NT2/D1 (cell line): Measurements from ENCODE around the gene MRTFB.

ENCODE experiments used
- DNase-seq: peaks from one replicate; pipeline ENCODE4 v3.0.0-alpha.2; 2011; ENCODE audit warnings: low read depth, low spot score
- H3K27me3 ChIP-seq: 2 replicates; pipeline ENCODE4 v1.6.0; 2011; ENCODE audit warnings: mild to moderate bottlenecking; ENCODE audit not compliant: insufficient read length, insufficient read depth
- H3K36me3 ChIP-seq: 2 replicates; pipeline ENCODE4 v1.6.1; 2011; ENCODE audit warnings: mild to moderate bottlenecking, low read length, mixed read lengths; ENCODE audit not compliant: insufficient read depth, insufficient read length
- H3K4me1 ChIP-seq: 2 replicates; pipeline ENCODE4 v1.5.1; 2011; ENCODE audit not compliant: insufficient read depth, insufficient read length
- H3K4me3 ChIP-seq: 2 replicates; pipeline ENCODE4 v1.5.1; 2011; ENCODE audit warnings: low read depth; ENCODE audit not compliant: insufficient read length
- H3K9ac ChIP-seq: 2 replicates; pipeline ENCODE4 v1.6.0; 2011; ENCODE audit warnings: low read depth; ENCODE audit not compliant: insufficient read length
- H3K9me3 ChIP-seq: 2 replicates; pipeline ENCODE4 v1.5.1; 2011; ENCODE audit warnings: mild to moderate bottlenecking, low read length; ENCODE audit not compliant: insufficient read depth
- SUZ12 ChIP-seq: IDR thresholded peaks from 2 replicates; pipeline ENCODE4 v1.6.1; 2011; ENCODE audit not compliant: insufficient read length, insufficient read depth; ENCODE audit errors: extremely low read depth
- YY1 ChIP-seq: IDR thresholded peaks from 2 replicates; pipeline ENCODE4 v1.6.1; 2011; ENCODE audit not compliant: insufficient read length, insufficient read depth
- ZNF274 ChIP-seq: IDR thresholded peaks from 2 replicates; pipeline ENCODE4 v1.6.1; 2011; ENCODE audit warnings: mild to moderate bottlenecking, low read depth, low read length

The MRTFB gene

GRCh38 chr16:14050291-14051027 is 20.7 kb upstream of the MRTFB start:
- no peak overlapping the region for H3K4me3 ChIP-seq
- peaks cover 1% of the 10 kb centered on the region; the same call in 1 of the 2 replicates for H3K9me3 ChIP-seq
- no peaks in the 10 kb centered on the region for H3K27me3 ChIP-seq
- H3K9ac ChIP-seq: no peak overlapping the region
- DNase-seq: peak; percentile 74
- no peaks in the 10 kb centered on the region for H3K4me1 ChIP-seq
- no peak for TF ChIP-seq SUZ12
- no peak for TF ChIP-seq ZNF274
- no peak for TF ChIP-seq YY1
- no peaks in the 10 kb centered on the region for H3K36me3 ChIP-seq

DNA sequence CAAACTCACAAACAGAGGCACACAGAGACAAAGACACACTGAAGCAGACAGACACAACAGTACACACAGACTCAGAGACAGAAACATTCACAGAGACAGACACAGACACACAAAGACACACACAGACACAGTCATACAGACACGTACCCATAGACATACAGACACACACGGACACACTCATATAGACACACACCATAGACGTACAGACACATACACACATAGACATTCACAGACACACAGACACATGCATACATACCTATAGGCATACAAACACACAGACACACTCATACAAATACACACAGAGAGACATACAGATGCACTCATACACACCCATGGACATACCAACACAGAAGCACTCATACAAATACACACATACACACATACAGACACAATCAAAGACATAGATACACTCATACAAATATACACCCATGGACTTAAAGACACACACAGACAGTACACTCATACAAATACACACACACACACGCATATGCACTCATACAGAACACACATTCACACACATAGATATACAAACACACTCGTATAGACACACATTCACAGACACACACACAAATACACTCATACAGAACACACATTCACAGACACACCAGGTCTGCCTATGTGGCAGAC is 19.9 kb upstream of the MRTFB start:
- Histone ChIP-seq H3K4me3 (no peak overlapping the region), H3K36me3 (no peaks in the 10 kb centered on the region), H3K27me3 (no peaks in the 10 kb centered on the region), H3K9ac (no peak overlapping the region), H3K9me3 (peaks cover 6% of the 10 kb centered on the region), H3K4me1 (no peaks in the 10 kb centered on the region)
- no peak for DNase-seq
- TF ChIP-seq SUZ12 (no peak), ZNF274 (no peak), YY1 (no peak)

DNA sequence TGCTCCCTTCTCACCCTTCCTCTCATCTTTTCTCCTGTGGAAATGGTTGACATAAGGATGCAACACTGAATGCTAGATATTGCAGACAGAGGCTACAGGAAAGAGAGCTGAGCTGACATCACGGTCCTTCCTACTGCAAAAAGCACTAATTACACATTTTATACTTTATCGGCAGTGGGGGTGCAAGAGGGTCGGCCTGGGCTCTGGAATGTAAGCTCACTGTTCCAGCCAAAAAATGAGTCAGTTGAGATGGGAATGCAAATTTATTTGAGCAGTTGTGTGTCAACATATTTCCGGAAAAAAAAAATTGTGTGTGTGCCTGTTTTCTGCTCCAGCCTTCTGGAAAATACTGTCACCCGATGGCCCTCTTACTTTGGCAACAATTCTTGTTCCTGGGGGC is 14.1 kb upstream of the MRTFB start:
- no peak for DNase-seq
- no peak for TF ChIP-seq ZNF274
- peaks cover 16% of the 10 kb centered on the region for H3K9me3 ChIP-seq
- H3K36me3 ChIP-seq: no peaks in the 10 kb centered on the region
- H3K4me3 ChIP-seq: no peak overlapping the region
- no peaks in the 10 kb centered on the region for H3K4me1 ChIP-seq
- no peaks in the 10 kb centered on the region for H3K27me3 ChIP-seq
- no peak overlapping the region for H3K9ac ChIP-seq

- H3K9me3 ChIP-seq: peaks cover 16% of the 10 kb centered on the region
- no peaks in the 10 kb centered on the region for H3K36me3 ChIP-seq
- no peaks in the 10 kb centered on the region for H3K4me1 ChIP-seq
- H3K4me3 ChIP-seq: no peak overlapping the region
- TF ChIP-seq YY1: no peak
- TF ChIP-seq ZNF274: no peak
- no peak for TF ChIP-seq SUZ12
- DNase-seq: no peak
- H3K9ac ChIP-seq: no peak overlapping the region
- no peaks in the 10 kb centered on the region for H3K27me3 ChIP-seq
Measured at GRCh38 chr16:14057878-14058382, 13.2 kb upstream of the MRTFB start.

GRCh38 chr16:14061732-14062259 is 9.3 kb upstream of the MRTFB start:
- Histone ChIP-seq H3K9me3 (peaks cover 4% of the 10 kb centered on the region; the same call in 1 of the 2 replicates), H3K27me3 (no peaks in the 10 kb centered on the region), H3K4me1 (no peaks in the 10 kb centered on the region), H3K36me3 (no peaks in the 10 kb centered on the region), H3K4me3 (no peak overlapping the region), H3K9ac (no peak overlapping the region)
- TF ChIP-seq ZNF274: no peak
- TF ChIP-seq SUZ12: no peak
- no peak for TF ChIP-seq YY1
- DNase-seq: no peak

GRCh38 chr16:14062261-14062660 is 8.9 kb upstream of the MRTFB start:
- Histone ChIP-seq H3K27me3 (no peaks in the 10 kb centered on the region), H3K9me3 (no peaks in the 10 kb centered on the region), H3K4me3 (no peak overlapping the region), H3K36me3 (no peaks in the 10 kb centered on the region), H3K9ac (no peak overlapping the region), H3K4me1 (no peaks in the 10 kb centered on the region)
- DNase-seq: no peak
- no peak for TF ChIP-seq YY1
- no peak for TF ChIP-seq ZNF274
- no peak for TF ChIP-seq SUZ12
